HG02798 (cell line): ENCODE results near the gene BCL2L13.

Experiments used
- ATAC-seq: cut with Tn5 transposase; IDR thresholded peaks from one replicate; pipeline ENCODE4 v1.9.1; 2021; ENCODE audit warnings: mild to moderate bottlenecking; ENCODE audit not compliant: unreplicated experiment, poor library complexity

The BCL2L13 gene

DNA sequence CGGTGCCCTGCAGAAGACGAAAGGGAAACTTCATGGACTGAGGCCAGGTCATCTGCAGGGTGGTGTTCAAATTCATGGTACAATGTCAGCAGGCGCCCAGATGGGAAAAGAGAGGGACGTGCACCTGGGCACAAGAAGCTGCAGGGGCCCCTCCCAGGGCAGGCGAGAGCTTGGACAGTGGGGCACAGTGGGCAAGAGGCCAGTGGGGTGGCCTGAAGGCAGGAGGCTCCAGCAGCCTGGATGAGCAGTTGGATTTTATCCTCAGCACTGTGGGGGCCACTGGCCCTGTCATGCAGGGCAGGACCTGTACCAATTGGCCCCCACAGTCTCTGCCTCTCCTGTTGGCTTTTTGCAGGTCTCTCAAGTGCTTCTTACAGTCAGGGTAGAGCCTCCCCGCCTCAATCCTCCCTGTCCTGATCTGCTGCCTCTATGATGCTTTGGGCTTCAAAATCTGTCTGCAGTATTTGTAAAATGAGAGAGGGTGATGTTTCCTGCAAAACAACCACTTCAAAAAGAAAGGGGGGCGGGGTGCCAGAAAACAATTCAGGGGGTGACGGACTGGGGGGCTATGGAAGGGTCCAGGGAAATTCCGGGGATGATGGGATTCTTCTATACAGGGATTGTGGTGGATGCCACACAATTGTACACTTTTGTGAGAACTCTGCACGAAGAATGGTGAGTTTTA lies 137.4 kb downstream of the BCL2L13 start:
- no peak for ATAC-seq

DNA sequence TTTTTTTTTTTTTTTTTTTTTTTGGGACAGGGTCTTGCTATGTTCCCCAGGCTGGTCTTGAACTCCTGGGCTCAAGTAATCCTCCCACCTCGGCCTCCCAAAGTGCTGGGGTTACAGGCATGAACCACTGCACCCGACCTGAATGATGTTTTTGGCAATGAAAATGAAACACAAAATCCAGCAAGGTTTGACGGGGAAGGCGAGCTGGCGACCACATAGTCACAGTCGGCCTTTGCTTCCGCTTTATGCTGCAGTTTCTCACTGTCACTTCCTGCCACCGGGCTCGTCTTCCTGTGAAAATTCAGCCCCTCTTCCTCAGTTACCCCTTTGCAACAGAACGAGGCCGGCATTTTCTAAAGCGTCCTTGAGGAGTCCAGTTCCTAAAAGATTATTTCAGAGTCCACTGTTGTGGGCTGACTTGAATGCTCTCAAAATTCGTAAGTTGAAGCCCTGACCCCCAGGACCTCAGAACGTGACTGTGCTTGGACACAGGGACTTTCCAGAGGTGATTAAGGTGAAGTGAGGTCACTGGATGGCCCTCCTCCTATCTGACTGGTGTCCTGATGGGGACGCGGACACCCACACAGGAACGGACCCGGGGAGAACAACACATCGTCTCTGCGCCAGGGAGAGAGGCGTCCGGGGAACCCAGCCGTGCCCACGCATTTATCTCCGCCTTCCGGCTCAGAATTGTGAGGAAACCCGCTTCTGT lies 138.6 kb downstream of the BCL2L13 start:
- peak; percentile 28 for ATAC-seq

DNA sequence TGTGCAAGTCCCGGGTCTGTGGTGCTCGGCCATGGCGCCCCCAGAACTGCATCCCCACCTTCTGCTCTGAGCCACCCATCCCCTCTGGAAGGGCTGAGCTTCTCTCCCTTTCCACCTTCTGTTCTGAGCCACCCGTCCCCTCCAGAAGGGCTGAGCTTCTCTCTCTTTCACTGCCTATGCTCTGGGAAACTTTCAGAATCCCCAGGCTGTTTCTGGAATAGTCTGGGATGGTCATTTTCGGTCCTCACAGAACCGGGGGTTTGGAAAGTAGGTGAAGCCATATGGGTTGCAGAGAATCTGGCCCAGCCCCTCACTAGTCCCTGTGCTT lies 139.1 kb downstream of the BCL2L13 start:
- ATAC-seq, result no peak

DNA sequence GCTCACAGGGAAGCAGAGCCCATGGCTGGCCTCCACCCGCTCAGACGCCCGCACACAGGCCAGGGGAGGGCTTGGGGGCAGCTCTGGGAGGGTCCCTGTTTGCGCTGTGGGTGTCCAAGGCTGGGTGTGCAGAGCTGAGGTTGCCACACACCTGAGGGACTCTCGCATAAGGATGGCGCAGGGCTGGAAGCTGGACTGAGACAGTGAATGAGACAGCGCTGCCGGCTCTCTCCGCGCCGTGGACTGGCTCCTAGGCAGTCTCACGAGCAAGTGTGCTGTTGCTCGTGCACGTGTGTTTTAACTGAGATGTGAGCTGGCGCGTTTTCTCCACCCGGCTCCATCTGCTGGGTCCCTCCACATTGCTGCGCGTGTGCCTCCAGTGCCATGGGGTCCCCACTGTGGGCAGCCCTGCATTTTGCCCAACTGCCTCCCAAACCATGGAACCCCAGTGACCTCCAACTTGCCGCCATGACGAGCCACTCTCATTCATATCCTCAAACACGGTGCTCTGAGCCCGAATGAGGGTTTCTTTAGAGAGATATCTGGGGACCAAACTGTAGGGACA lies 139.9 kb downstream of the BCL2L13 start:
- no peak for ATAC-seq

DNA sequence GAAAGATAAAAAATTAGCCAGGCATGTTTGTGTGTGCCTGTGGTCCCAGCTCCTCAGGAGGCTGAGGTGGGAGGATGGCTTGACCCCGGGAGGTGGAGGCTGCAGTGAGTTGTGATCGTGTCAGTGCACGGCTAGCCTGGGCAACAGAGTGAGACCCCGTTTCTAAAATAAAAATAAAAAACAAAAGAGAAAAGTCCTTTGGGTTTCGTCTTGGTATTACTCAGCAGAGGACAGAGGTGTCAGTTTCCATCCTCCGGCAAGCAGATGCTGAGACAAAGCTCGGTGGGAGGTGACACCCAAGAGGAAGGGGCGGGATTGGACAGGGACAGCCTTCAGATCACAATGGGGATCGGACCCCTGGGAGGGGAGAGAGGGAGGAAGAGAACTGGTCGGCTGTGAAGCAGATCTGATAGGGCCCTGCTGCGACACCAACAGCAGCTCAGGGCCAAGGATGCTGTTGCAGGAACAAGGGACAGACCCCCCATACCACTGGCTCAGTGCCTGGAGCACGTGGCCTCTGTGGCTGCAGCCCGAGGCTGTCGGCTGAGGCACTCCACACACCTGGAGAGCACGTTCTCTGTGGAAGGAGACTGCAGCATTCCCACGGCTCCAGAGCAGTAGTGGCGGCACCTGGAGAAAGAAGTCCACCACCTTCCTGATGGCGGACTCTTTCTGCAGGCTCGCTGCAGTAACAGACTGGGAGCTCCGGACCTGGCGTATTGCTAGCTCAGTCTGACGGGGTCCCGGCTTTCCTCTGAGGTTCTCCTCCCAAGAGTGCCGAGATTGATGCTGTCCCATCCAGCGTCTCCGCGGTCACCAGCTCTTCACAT lies 140.9 kb downstream of the BCL2L13 start:
- ATAC-seq, result peak; percentile 40

DNA sequence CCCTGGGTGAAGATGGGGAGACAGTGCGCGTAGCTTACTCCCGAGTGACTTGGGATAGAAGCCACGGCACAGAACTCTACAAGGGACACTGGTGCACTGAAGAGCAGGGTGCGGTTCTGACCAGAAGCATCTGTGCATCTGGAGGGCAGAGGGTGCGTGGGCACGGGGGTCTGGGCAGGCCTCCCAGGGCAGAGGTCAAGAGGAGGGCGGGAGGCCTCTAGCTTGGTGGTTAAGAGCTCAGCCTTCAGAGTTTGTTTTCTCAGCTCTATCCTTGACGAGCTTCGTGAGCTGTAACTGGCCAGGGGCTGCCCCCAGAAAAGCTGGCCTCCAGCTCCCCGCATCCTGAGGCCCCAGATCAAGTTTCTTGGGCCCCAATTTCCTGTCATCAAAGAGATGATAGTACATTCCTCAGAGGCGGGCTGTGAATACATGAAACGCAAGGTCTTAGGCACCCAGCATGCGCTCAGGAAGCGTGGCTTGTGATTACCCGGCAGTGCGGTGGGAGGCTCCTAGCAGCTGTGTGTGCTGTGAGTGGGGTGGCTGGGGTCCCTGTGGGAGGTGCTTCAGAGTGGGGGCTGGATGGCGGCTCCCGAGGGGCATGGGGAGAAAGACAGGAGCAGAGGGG lies 141.7 kb downstream of the BCL2L13 start:
- ATAC-seq, result no peak
